Measurements from ENCODE around the gene NR3C2. TPM values are rescaled to one million over a fixed set of nuclear protein-coding genes. Genes with fewer than 3 reads are reported as not detected.

NR3C2 gene
- total RNA-seq, 1 experiment from 2014 or later: 0.26 TPM

DNA sequence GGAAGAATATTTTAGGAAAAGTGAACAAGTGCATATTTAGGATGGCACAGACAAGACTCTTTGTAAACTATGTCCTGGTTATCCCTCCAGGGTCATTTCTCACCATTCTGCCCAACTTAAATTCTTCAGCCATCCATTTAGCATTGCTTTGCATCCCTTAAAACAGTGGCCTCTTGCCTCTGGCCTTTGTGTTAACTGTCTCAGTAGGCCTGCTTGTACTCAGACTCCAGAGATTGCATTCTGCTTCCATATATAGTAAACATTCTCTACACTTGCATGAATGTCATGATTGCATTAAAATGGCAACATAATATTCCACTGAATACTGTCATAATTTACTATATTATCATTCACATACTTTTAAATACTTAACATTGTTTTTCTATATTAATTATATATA is 43.2 kb downstream of the NR3C2 start:
- Histone ChIP-seq H3K4me3 (ENCODE audit: low read depth in 2 of 2, low read length in 2 of 2) (no peak overlapping the region), H3K4me1 (ENCODE audit: control insufficient read depth, insufficient read depth, low read length) (no peaks in the 10 kb centered on the region), H3K36me3 (ENCODE audit: control insufficient read depth, insufficient read depth, low read length) (no peaks in the 10 kb centered on the region), H3K27ac (ENCODE audit: low read length) (no peak overlapping the region), H3K27me3 (ENCODE audit: control insufficient read depth, insufficient read depth, low read length) (no peaks in the 10 kb centered on the region), H3K9me3 (ENCODE audit: control insufficient read depth, insufficient read depth, low read depth, low read length) (no peaks in the 10 kb centered on the region)
- TF ChIP-seq TCF7L2 (IDR thresholded peaks at IDR 0.05; ENCODE audit: low read depth, low read length): no peak
- no peak for TF ChIP-seq REST (IDR thresholded peaks at IDR 0.05; ENCODE audit: insufficient read depth in 1 of 2, low read depth in 2 of 2, low read length in 1 of 2)
- no peak for TF ChIP-seq CTCF (IDR thresholded peaks at IDR 0.05)
- no peak for TF ChIP-seq POLR2AphosphoS5 (IDR thresholded peaks at IDR 0.05; ENCODE audit: low read depth, low read length)
- no peak for TF ChIP-seq SIN3A (IDR thresholded peaks at IDR 0.05; ENCODE audit: borderline replicate concordance, insufficient read depth, low read depth, low read length)
- ChIA-PET POLR2A (no interaction called here), CTCF (no interaction called here)
- in situ Hi-C loops (cut with HindIII; ENCODE audit: low pct_unique_long_range_greater_than_20kb, low sequenced_read_pairs): no loop called here
- intact Hi-C loops (cut with micrococcal nuclease; ENCODE audit: unreplicated experiment): no loop called here
- no peak for DNase-seq (ENCODE audit: low read depth, low spot score)
- no peak for ATAC-seq
- no TSS peak for BruUV-seq (replicated peaks)

GRCh38 chr4:148397771-148398170 is 44.4 kb downstream of the NR3C2 start:
- ChIA-PET POLR2A (no interaction called here), CTCF (no interaction called here)
- BruUV-seq (replicated peaks): no TSS peak
- no peaks in the 10 kb centered on the region for H3K9me3 ChIP-seq (ENCODE audit: control insufficient read depth, insufficient read depth, low read depth, low read length)
- no peak for DNase-seq (ENCODE audit: low read depth, low spot score)
- H3K36me3 ChIP-seq (ENCODE audit: control insufficient read depth, insufficient read depth, low read length): no peaks in the 10 kb centered on the region
- H3K27ac ChIP-seq (ENCODE audit: low read length): no peak overlapping the region
- H3K4me1 ChIP-seq (ENCODE audit: control insufficient read depth, insufficient read depth, low read length): no peaks in the 10 kb centered on the region
- in situ Hi-C loops (cut with HindIII; ENCODE audit: low pct_unique_long_range_greater_than_20kb, low sequenced_read_pairs): no loop called here
- no peaks in the 10 kb centered on the region for H3K27me3 ChIP-seq (ENCODE audit: control insufficient read depth, insufficient read depth, low read length)
- ATAC-seq: no peak
- H3K4me3 ChIP-seq (ENCODE audit: low read depth in 2 of 2, low read length in 2 of 2): no peak overlapping the region
- TF ChIP-seq REST (IDR thresholded peaks at IDR 0.05; ENCODE audit: insufficient read depth in 1 of 2, low read depth in 2 of 2, low read length in 1 of 2): no peak
- TF ChIP-seq CTCF (IDR thresholded peaks at IDR 0.05): no peak
- no peak for TF ChIP-seq POLR2AphosphoS5 (IDR thresholded peaks at IDR 0.05; ENCODE audit: low read depth, low read length)
- TF ChIP-seq SIN3A (IDR thresholded peaks at IDR 0.05; ENCODE audit: borderline replicate concordance, insufficient read depth, low read depth, low read length): no peak
- no peak for TF ChIP-seq TCF7L2 (IDR thresholded peaks at IDR 0.05; ENCODE audit: low read depth, low read length)
- intact Hi-C loops (cut with micrococcal nuclease; ENCODE audit: unreplicated experiment): no loop called here

All from Panc1 (cell line).